ENCODE data around the gene SDF2. TPM values are rescaled to one million over a fixed set of nuclear protein-coding genes. Genes with fewer than 3 reads are reported as not detected.
A peak's percentile ranks its signal among the peaks of the same experiment; 100 is the strongest.

Gene SDF2
- total and polyA plus RNA-seq, 10 of the 15 experiments (the other 5 are each of a cell fraction or from before 2014, with no cell fraction given), result 29.8 to 81.0 (median 41.5) TPM

DNA sequence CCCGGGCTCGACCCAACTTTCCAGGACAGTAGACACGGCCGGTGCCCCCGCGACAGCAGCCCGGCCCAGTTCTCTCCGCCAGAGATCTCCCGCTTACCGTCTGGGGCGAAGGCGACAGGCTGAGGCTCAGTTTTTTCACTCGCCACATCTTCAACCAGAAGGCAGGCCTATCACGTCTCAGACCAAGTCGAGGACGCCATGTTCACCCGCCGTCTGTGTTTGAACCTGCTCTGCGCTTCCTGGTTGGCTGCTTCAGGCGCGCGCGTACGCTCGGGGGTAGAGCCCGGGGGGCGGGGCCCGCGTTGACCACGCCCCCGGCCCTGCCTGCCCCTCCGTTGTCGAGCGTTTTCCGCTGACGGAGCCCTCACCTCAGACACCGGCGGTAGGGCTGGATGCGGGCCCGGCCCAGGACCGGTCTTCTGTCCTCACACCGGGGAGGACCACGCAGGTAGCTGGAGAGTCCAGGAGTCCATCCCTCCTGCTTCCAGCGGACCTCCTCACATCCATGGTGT, 62.9 kb downstream of the SDF2 start, which contains the start of gene SPAG5 (continued):
- TF ChIP-seq, protein P1, sequence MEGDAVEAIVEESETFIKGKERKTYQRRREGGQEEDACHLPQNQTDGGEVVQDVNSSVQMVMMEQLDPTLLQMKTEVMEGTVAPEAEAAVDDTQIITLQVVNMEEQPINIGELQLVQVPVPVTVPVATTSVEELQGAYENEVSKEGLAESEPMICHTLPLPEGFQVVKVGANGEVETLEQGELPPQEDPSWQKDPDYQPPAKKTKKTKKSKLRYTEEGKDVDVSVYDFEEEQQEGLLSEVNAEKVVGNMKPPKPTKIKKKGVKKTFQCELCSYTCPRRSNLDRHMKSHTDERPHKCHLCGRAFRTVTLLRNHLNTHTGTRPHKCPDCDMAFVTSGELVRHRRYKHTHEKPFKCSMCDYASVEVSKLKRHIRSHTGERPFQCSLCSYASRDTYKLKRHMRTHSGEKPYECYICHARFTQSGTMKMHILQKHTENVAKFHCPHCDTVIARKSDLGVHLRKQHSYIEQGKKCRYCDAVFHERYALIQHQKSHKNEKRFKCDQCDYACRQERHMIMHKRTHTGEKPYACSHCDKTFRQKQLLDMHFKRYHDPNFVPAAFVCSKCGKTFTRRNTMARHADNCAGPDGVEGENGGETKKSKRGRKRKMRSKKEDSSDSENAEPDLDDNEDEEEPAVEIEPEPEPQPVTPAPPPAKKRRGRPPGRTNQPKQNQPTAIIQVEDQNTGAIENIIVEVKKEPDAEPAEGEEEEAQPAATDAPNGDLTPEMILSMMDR (IDR thresholded peaks at IDR 0.05 in 2 of 3, conservative IDR thresholded peaks at IDR 0.05 in 1 of 3; ENCODE audit: control insufficient read depth in 2 of 3, extremely low read depth in 1 of 3, insufficient read depth in 1 of 3, low read depth in 3 of 3, low read length in 3 of 3), result no peak
- TF ChIP-seq, protein P2, sequence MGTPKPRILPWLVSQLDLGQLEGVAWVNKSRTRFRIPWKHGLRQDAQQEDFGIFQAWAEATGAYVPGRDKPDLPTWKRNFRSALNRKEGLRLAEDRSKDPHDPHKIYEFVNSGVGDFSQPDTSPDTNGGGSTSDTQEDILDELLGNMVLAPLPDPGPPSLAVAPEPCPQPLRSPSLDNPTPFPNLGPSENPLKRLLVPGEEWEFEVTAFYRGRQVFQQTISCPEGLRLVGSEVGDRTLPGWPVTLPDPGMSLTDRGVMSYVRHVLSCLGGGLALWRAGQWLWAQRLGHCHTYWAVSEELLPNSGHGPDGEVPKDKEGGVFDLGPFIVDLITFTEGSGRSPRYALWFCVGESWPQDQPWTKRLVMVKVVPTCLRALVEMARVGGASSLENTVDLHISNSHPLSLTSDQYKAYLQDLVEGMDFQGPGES (IDR thresholded peaks at IDR 0.05), result 0 out of 2 replicates have a peak, but pooled peaks have one; percentile 44
- TF ChIP-seq, protein P3, sequence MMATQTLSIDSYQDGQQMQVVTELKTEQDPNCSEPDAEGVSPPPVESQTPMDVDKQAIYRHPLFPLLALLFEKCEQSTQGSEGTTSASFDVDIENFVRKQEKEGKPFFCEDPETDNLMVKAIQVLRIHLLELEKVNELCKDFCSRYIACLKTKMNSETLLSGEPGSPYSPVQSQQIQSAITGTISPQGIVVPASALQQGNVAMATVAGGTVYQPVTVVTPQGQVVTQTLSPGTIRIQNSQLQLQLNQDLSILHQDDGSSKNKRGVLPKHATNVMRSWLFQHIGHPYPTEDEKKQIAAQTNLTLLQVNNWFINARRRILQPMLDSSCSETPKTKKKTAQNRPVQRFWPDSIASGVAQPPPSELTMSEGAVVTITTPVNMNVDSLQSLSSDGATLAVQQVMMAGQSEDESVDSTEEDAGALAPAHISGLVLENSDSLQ (IDR thresholded peaks at IDR 0.05), result peak; percentile 54; the same call in 1 of the 2 replicates
- TF ChIP-seq MXI1 (IDR thresholded peaks at IDR 0.05; ENCODE audit: low read depth, low read length), result peak; percentile 92
- peak; percentile 44 for TF ChIP-seq RELA (IDR thresholded peaks at IDR 0.05; ENCODE audit: borderline replicate concordance, partially characterized antibody)
- TF ChIP-seq, protein P4, sequence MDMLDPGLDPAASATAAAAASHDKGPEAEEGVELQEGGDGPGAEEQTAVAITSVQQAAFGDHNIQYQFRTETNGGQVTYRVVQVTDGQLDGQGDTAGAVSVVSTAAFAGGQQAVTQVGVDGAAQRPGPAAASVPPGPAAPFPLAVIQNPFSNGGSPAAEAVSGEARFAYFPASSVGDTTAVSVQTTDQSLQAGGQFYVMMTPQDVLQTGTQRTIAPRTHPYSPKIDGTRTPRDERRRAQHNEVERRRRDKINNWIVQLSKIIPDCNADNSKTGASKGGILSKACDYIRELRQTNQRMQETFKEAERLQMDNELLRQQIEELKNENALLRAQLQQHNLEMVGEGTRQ (IDR thresholded peaks at IDR 0.05; ENCODE audit: borderline replicate concordance, low read depth, low read length), result no peak
- TF ChIP-seq BHLHE40 (IDR thresholded peaks at IDR 0.05; ENCODE audit: borderline replicate concordance in 1 of 2, low read depth in 2 of 2, low read length in 1 of 2), result peak in 1 of 2 experiments; percentile 39; a peak in 2 of 4 replicates
- TF ChIP-seq, protein P5, sequence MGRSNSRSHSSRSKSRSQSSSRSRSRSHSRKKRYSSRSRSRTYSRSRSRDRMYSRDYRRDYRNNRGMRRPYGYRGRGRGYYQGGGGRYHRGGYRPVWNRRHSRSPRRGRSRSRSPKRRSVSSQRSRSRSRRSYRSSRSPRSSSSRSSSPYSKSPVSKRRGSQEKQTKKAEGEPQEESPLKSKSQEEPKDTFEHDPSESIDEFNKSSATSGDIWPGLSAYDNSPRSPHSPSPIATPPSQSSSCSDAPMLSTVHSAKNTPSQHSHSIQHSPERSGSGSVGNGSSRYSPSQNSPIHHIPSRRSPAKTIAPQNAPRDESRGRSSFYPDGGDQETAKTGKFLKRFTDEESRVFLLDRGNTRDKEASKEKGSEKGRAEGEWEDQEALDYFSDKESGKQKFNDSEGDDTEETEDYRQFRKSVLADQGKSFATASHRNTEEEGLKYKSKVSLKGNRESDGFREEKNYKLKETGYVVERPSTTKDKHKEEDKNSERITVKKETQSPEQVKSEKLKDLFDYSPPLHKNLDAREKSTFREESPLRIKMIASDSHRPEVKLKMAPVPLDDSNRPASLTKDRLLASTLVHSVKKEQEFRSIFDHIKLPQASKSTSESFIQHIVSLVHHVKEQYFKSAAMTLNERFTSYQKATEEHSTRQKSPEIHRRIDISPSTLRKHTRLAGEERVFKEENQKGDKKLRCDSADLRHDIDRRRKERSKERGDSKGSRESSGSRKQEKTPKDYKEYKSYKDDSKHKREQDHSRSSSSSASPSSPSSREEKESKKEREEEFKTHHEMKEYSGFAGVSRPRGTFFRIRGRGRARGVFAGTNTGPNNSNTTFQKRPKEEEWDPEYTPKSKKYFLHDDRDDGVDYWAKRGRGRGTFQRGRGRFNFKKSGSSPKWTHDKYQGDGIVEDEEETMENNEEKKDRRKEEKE (IDR thresholded peaks at IDR 0.05), result no peak
- TF ChIP-seq, protein P6, sequence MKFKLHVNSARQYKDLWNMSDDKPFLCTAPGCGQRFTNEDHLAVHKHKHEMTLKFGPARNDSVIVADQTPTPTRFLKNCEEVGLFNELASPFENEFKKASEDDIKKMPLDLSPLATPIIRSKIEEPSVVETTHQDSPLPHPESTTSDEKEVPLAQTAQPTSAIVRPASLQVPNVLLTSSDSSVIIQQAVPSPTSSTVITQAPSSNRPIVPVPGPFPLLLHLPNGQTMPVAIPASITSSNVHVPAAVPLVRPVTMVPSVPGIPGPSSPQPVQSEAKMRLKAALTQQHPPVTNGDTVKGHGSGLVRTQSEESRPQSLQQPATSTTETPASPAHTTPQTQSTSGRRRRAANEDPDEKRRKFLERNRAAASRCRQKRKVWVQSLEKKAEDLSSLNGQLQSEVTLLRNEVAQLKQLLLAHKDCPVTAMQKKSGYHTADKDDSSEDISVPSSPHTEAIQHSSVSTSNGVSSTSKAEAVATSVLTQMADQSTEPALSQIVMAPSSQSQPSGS (IDR thresholded peaks at IDR 0.05; ENCODE audit: low read length), result no peak
- TF ChIP-seq CBFB (IDR thresholded peaks at IDR 0.05; ENCODE audit: low read depth), result no peak; the same call in 1 of the 2 replicates
- no peak for TF ChIP-seq CHD4 (IDR thresholded peaks at IDR 0.05)
- TF ChIP-seq, protein P7, sequence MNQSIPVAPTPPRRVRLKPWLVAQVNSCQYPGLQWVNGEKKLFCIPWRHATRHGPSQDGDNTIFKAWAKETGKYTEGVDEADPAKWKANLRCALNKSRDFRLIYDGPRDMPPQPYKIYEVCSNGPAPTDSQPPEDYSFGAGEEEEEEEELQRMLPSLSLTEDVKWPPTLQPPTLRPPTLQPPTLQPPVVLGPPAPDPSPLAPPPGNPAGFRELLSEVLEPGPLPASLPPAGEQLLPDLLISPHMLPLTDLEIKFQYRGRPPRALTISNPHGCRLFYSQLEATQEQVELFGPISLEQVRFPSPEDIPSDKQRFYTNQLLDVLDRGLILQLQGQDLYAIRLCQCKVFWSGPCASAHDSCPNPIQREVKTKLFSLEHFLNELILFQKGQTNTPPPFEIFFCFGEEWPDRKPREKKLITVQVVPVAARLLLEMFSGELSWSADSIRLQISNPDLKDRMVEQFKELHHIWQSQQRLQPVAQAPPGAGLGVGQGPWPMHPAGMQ (IDR thresholded peaks at IDR 0.05; ENCODE audit: borderline replicate concordance), result no peak
- TF ChIP-seq POLR2AphosphoS2 (IDR thresholded peaks at IDR 0.05; ENCODE audit: low read depth, low read length), result peak; percentile 57; the same call in 1 of the 2 replicates

Measured in GM12878 (cell line).